H1 (cell line): ENCODE results near the gene NEURL1. TPM values are rescaled to one million over a fixed set of nuclear protein-coding genes. Genes with fewer than 3 reads are reported as not detected.

Experiments
- CTCF ChIA-PET: fragments of 300-600 bp; sonication (Branson Sonifier 250); formaldehyde crosslinking; loops from one replicate; lab custom pipeline; 2021; ENCODE audit not compliant: partially characterized antibody; lab: Charles Lee
- POLR2A ChIA-PET: fragments of 300-600 bp; sonication (Branson Sonifier 250); formaldehyde crosslinking; loops from one replicate; lab custom pipeline; 2021; ENCODE audit warnings: inconsistent platforms; ENCODE audit not compliant: partially characterized antibody; lab: Charles Lee
- DNase-seq, 2 experiments: peaks; one replicate each; pipeline versions ENCODE4 v3.0.0 to v3.0.0-alpha.2; 2010 to 2022; ENCODE audit warnings: low spot score in 2 of 2, low read depth in 1 of 2, mixed read lengths in 1 of 2
- FAIRE-seq: peaks from 2 replicates; lab custom pipeline; 2011; peaks lifted over from hg19 to GRCh38; lab: Jason Lieb, UNC
- H2AFZ ChIP-seq: 2 replicates; pipeline ENCODE4 v1.8.1; 2012; ENCODE audit warnings: low read length, inconsistent platforms
- H2AK5ac ChIP-seq: 2 replicates; pipeline ENCODE4 v1.6.1; 2013; ENCODE audit warnings: low read depth, low read length
- H2BK120ac ChIP-seq: replicated peaks from 2 replicates; pipeline ENCODE3; 2013; ENCODE audit warnings: low read depth, low read length, inconsistent platforms
- H2BK12ac ChIP-seq: 2 replicates; pipeline ENCODE4 v1.6.1; 2013; ENCODE audit warnings: low read depth, low read length
- H2BK15ac ChIP-seq: 2 replicates; pipeline ENCODE4 v1.6.1; 2013; ENCODE audit warnings: low read length
- H2BK20ac ChIP-seq: 2 replicates; pipeline ENCODE4 v1.6.1; 2013; ENCODE audit warnings: low read length
- H2BK5ac ChIP-seq: 2 replicates; pipeline ENCODE4 v1.6.1; 2013; ENCODE audit warnings: low read depth, low read length
- H3K14ac ChIP-seq: 2 replicates; pipeline ENCODE4 v1.6.1; 2013; ENCODE audit warnings: inconsistent platforms; ENCODE audit not compliant: insufficient read length
- H3K18ac ChIP-seq: 2 replicates; pipeline ENCODE4 v1.6.1; 2013; ENCODE audit warnings: low read length; ENCODE audit errors: extremely low read depth
- H3K23ac ChIP-seq: 2 replicates; pipeline ENCODE4 v1.6.1; 2013; ENCODE audit warnings: inconsistent platforms; ENCODE audit not compliant: insufficient read length
- H3K23me2 ChIP-seq: 2 replicates; pipeline ENCODE4 v1.6.1; 2013; ENCODE audit warnings: low read depth, low read length
- H3K27ac ChIP-seq: 2 replicates; pipeline ENCODE4 v1.6.1; 2011; ENCODE audit warnings: low read depth, low read length, inconsistent platforms
- H3K27me3 ChIP-seq, 4 experiments: replicated peaks in 1 of 4; 1 replicate in 1 of 4; 2 replicates in 3 of 4; pipeline versions ENCODE4 v1.6.1 to v1.8.1; 2011 to 2013; ENCODE audit warnings: low read length in 3 of 4, mild to moderate bottlenecking in 3 of 4, inconsistent platforms in 2 of 4, mixed read lengths in 2 of 4, moderate library complexity in 1 of 4; ENCODE audit not compliant: control insufficient read depth in 3 of 4, insufficient read depth in 3 of 4; ENCODE audit errors: extremely low read depth in 1 of 4
- H3K36me3 ChIP-seq, 4 experiments: 2 replicates each; pipeline versions ENCODE4 v1.6.1 to v1.8.1; 2011 to 2013; ENCODE audit warnings: mild to moderate bottlenecking in 4 of 4, low read length in 3 of 4, moderate library complexity in 2 of 4, control low read depth in 1 of 4, inconsistent platforms in 1 of 4; ENCODE audit not compliant: insufficient read depth in 4 of 4, control insufficient read depth in 2 of 4
- H3K4ac ChIP-seq: replicated peaks from 2 replicates; pipeline ENCODE3; 2013; ENCODE audit warnings: low read length, low read depth, mixed read lengths, inconsistent platforms; ENCODE audit not compliant: insufficient read length
- H3K4me1 ChIP-seq, 4 experiments: replicated peaks in 1 of 4; 1 replicate in 1 of 4; 2 replicates in 3 of 4; pipeline versions ENCODE4 v1.6.1 to v1.8.1; 2011 to 2013; ENCODE audit warnings: low read length in 3 of 4, inconsistent platforms in 2 of 4, mixed read lengths in 1 of 4; ENCODE audit not compliant: insufficient read depth in 4 of 4, control insufficient read depth in 3 of 4
- H3K4me2 ChIP-seq, 2 experiments: 2 replicates each; pipeline versions ENCODE4 v1.6.1 to v1.8.1; 2011 to 2013; ENCODE audit warnings: low read depth in 2 of 2, low read length in 2 of 2, control low read depth in 1 of 2, inconsistent platforms in 1 of 2, mild to moderate bottlenecking in 1 of 2; ENCODE audit not compliant: insufficient read depth in 1 of 2
- H3K4me3 ChIP-seq, 4 experiments: fragments of 200-600, 300-600 bp in 1 of 4; sonication (generic), shearing (Covaris generic), sonication (Bioruptor Twin) in 1 of 4; 2 replicates each; pipeline versions ENCODE4 v1.5.1 to v1.8.1; 2011 to 2016; ENCODE audit warnings: low read length in 4 of 4, low read depth in 3 of 4, control low read depth in 2 of 4, inconsistent platforms in 2 of 4, mild to moderate bottlenecking in 2 of 4, mixed read lengths in 1 of 4, moderate library complexity in 1 of 4; ENCODE audit not compliant: insufficient read depth in 2 of 4; ENCODE audit errors: extremely low read depth in 1 of 4
- H3K56ac ChIP-seq: replicated peaks from 2 replicates; pipeline ENCODE3; 2013; ENCODE audit warnings: low read depth, mild to moderate bottlenecking, mixed read lengths, low read length, inconsistent platforms; ENCODE audit not compliant: insufficient read length
- H3K79me1 ChIP-seq: 2 replicates; pipeline ENCODE4 v1.6.1; 2013; ENCODE audit warnings: low read depth, low read length, control low read depth
- H3K79me2 ChIP-seq, 2 experiments: 2 replicates each; pipeline versions ENCODE4 v1.6.1 to v1.8.1; 2012 to 2013; ENCODE audit warnings: low read length in 2 of 2, mild to moderate bottlenecking in 2 of 2, inconsistent platforms in 1 of 2; ENCODE audit not compliant: insufficient read depth in 2 of 2, control insufficient read depth in 1 of 2
- H3K9ac ChIP-seq, 4 experiments: replicated peaks in 1 of 4; 1 replicate in 1 of 4; 2 replicates in 3 of 4; pipeline versions ENCODE4 v1.6.1 to v1.8.1; 2011 to 2013; ENCODE audit warnings: low read depth in 3 of 4, low read length in 3 of 4, control low read depth in 2 of 4, mild to moderate bottlenecking in 2 of 4, moderate library complexity in 2 of 4, inconsistent platforms in 1 of 4; ENCODE audit errors: extremely low read depth in 1 of 4
- H3K9me3 ChIP-seq, 2 experiments: 2 replicates each; pipeline versions ENCODE4 v1.6.1 to v1.8.1; 2012 to 2013; ENCODE audit warnings: mild to moderate bottlenecking in 2 of 2, moderate library complexity in 2 of 2, control low read depth in 1 of 2, inconsistent platforms in 1 of 2, low read depth in 1 of 2, low read length in 1 of 2, mixed read lengths in 1 of 2; ENCODE audit not compliant: insufficient read depth in 2 of 2
- H4K20me1 ChIP-seq, 2 experiments: replicated peaks in 1 of 2; 2 replicates each; pipeline versions ENCODE3 to v1.8.1; 2011 to 2013; ENCODE audit warnings: inconsistent platforms in 2 of 2, low read length in 2 of 2, mild to moderate bottlenecking in 1 of 2; ENCODE audit not compliant: insufficient read depth in 2 of 2, control insufficient read depth in 1 of 2
- H4K5ac ChIP-seq: 2 replicates; pipeline ENCODE4 v1.6.1; 2013; ENCODE audit warnings: low read length, low read depth, mixed read lengths, inconsistent platforms; ENCODE audit not compliant: insufficient read length
- H4K8ac ChIP-seq: 2 replicates; pipeline ENCODE4 v1.8.0; 2013; ENCODE audit warnings: mild to moderate bottlenecking, moderate library complexity, low read length, inconsistent platforms; ENCODE audit not compliant: insufficient read depth; ENCODE audit errors: extremely low read depth
- H4K91ac ChIP-seq: replicated peaks from 2 replicates; pipeline ENCODE3; 2013; ENCODE audit warnings: low read length, mixed read lengths, inconsistent platforms; ENCODE audit not compliant: insufficient read length
- ASH2L ChIP-seq: fragments of 200-600, 300-600 bp; sonication (generic); IDR thresholded peaks from one replicate; pipeline ENCODE4 v1.7.1; 2017; ENCODE audit warnings: low read length
- CTBP2 ChIP-seq: IDR thresholded peaks from 2 replicates; pipeline ENCODE4 v1.7.0; 2011; ENCODE audit warnings: borderline replicate concordance, mild to moderate bottlenecking, moderate library complexity, mixed read lengths, low read length; ENCODE audit not compliant: insufficient read depth, insufficient read length
- FOSL1 ChIP-seq: IDR thresholded peaks from 2 replicates; pipeline ENCODE4 v1.6.1; 2011; ENCODE audit warnings: mild to moderate bottlenecking, low read depth, low read length, moderate library complexity; ENCODE audit not compliant: insufficient read depth
- GABPA ChIP-seq: IDR thresholded peaks from 2 replicates; pipeline ENCODE4 v1.6.1; 2011; ENCODE audit warnings: mild to moderate bottlenecking, low read length, moderate library complexity, borderline replicate concordance; ENCODE audit not compliant: insufficient read depth
- KDM1A ChIP-seq: fragments of 200-600, 300-600 bp; sonication (generic); IDR thresholded peaks from 2 replicates; pipeline ENCODE4 v1.7.1; 2016; ENCODE audit warnings: mild to moderate bottlenecking, low read length, borderline replicate concordance
- KDM4A ChIP-seq: IDR thresholded peaks from one replicate; pipeline ENCODE4 v1.7.1; 2012; ENCODE audit warnings: low read depth, mild to moderate bottlenecking, moderate library complexity, low read length, inconsistent platforms; ENCODE audit not compliant: severe bottlenecking
- POU5F1 ChIP-seq: IDR thresholded peaks from 2 replicates; pipeline ENCODE4 v1.6.1; 2011; ENCODE audit warnings: low read depth, mild to moderate bottlenecking, low read length, moderate library complexity
- RFX5 ChIP-seq: IDR thresholded peaks from 2 replicates; pipeline ENCODE4 v1.6.1; 2011; ENCODE audit warnings: low read depth, low read length, improper control_type of control experiment, borderline replicate concordance
- RXRA ChIP-seq: IDR thresholded peaks from 2 replicates; pipeline ENCODE4 v1.6.1; 2011; ENCODE audit warnings: low read depth, mild to moderate bottlenecking, low read length, moderate library complexity; ENCODE audit not compliant: insufficient read depth
- SP4 ChIP-seq: IDR thresholded peaks from 2 replicates; pipeline ENCODE4 v1.6.1; 2012; ENCODE audit warnings: low read length, inconsistent platforms
- WGBS, 2 experiments: shearing (Covaris generic) in 1 of 2; methylation state at CpG; one replicate each; pipeline versions ENCODE4 v1.1.6 to v1.1.7; 2013 to 2015; ENCODE audit warnings: low lambda C conversion rate in 2 of 2, mixed read lengths in 2 of 2, inconsistent platforms in 1 of 2, low coverage in 1 of 2, missing lambda C conversion rate in 1 of 2; ENCODE audit not compliant: insufficient replicate concordance in 2 of 2, insufficient coverage in 1 of 2, insufficient read length in 1 of 2; ENCODE audit errors: extremely low coverage in 1 of 2, missing lambda C conversion rate in 1 of 2; 5-methylcytosine and 5-hydroxymethylcytosine counted together
- polyA plus RNA-seq, 7 experiments: library from polyadenylated mRNA; depleted of rRNA in 3 of 7; stranded (reverse) in 5 of 7; unstranded in 2 of 7; fragments of >200 nt in 5 of 7; fragments of 200-250 nt in 2 of 7; gene quantifications; 1 replicate in 5 of 7; 2 replicates in 1 of 7; 4 replicates in 1 of 7; pipeline versions ENCODE4 v1.2.1 to v1.2.3, GENCODE V29; 2011 to 2013; ENCODE audit warnings: missing spikeins in 2 of 7, mixed read lengths in 2 of 7
- total RNA-seq: library from RNA; stranded (reverse); fragmentation: NEBNext Ultra II Directional; extraction: Animal tissue kit (Norgen Biotek cat#: 25700); gene quantifications from 2 replicates; pipeline ENCODE4 v1.2.1, GENCODE V29; 2021
- TF ChIP-seq, protein P1 (sequence below): IDR thresholded peaks from 2 replicates; pipeline ENCODE4 v1.6.1; 2012; ENCODE audit warnings: inconsistent platforms

Gene NEURL1
- total and polyA plus RNA-seq, 2 of the 8 experiments (the other 6 are each of a cell fraction or from before 2014, with no cell fraction given): 0.54 to 0.58 TPM

DNA sequence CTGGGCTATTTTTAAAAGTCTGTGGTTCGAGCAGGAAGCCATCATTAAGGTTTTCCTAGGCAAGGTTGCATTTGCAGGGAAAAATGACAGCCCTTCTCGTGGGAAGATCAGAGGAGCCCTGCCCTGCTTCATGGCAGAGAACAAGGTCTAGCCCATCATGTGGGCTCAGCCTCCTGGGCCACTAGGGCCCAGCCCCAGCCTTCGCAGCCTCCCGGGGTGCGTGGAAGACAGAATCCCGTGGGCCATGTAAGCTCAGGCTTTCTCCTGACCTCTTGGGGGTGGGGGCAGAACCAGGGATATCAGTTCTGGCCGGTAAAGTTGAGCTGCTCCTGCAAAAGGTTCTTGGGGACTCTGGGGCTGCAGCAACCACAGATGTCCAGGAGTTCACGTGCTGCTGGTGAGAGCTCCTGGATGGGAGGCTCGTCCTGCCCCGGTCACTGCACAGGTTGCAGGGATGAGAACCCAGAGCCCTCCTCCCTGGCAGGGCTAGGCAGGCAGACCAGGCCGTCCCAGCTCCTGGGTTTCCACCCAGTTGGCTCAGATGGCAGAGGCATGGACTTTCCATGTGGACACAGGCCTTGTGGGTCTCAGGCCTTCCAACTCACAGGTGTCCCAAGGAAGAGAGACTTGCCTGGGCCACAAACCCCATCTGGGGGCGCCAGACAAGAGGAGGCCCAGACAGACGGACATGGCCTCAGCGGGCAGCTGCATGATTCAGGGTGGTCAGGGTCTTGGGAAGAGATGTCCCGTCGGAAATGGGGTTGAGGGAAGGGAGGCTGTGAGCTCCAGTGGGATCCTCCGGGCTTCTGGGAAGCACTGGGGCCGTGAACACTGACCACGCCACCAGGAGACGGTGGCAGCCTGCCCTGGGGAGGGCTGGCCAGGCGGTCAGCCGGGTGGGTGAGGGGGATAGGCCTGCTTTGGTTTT is 126.2 kb downstream of the NEURL1 start:
- no peak overlapping the region for H2AFZ ChIP-seq
- H3K18ac ChIP-seq: no peak overlapping the region
- no peak overlapping the region for H3K4me2 ChIP-seq
- no peak overlapping the region for H2BK120ac ChIP-seq
- no peaks in the 10 kb centered on the region for H3K9me3 ChIP-seq
- H3K27ac ChIP-seq: no peak overlapping the region
- H3K14ac ChIP-seq: no peak overlapping the region
- no peak overlapping the region for H2BK20ac ChIP-seq
- WGBS, 2 experiments: 88% methylated on average over 20 of the region's 22 CpGs; no CpG with 5 or more reads in 1 of the 2 experiments
- POLR2A ChIA-PET: interaction anchor here (1.2 kb wide), 1 partner anchor 16 kb away, joined by 3 read pairs; no protein-coding TSS in a partner anchor
- H4K91ac ChIP-seq: no peak overlapping the region
- H3K56ac ChIP-seq: no peak overlapping the region
- no peak overlapping the region for H3K4me3 ChIP-seq
- H3K79me1 ChIP-seq: no peaks in the 10 kb centered on the region
- H4K20me1 ChIP-seq: no peaks in the 10 kb centered on the region
- peak overlapping the region; percentile 53 for H3K4ac ChIP-seq
- H3K79me2 ChIP-seq: no peaks in the 10 kb centered on the region
- no peak overlapping the region for H2BK12ac ChIP-seq
- H3K23me2 ChIP-seq: peaks cover 2% of the 10 kb centered on the region; the same call in 1 of the 2 replicates
- H3K27me3 ChIP-seq: no peaks in the 10 kb centered on the region
- no peak overlapping the region for H4K5ac ChIP-seq
- H2AK5ac ChIP-seq: no peak overlapping the region
- CTCF ChIA-PET: interaction anchor here (0.6 to 10.9 kb wide), 19 partner anchors 10 to 133 kb away, joined by 3 to 114 read pairs (median 5); no protein-coding TSS in a partner anchor
- no peak overlapping the region for H3K9ac ChIP-seq
- FAIRE-seq (no peak), DNase-seq (no peak)
- H2BK15ac ChIP-seq: no peak overlapping the region
- H3K23ac ChIP-seq: no peak overlapping the region
- H2BK5ac ChIP-seq: no peak overlapping the region; the same call in 1 of the 2 replicates
- H3K36me3 ChIP-seq: peaks cover 0 to 5% (median 0%) of the 10 kb centered on the region in 4 experiments; a peak in 2 of 8 replicates
- no peaks in the 10 kb centered on the region; a peak in 1 of 7 replicates for H3K4me1 ChIP-seq
- no peak overlapping the region for H4K8ac ChIP-seq
- TF ChIP-seq, protein P1, sequence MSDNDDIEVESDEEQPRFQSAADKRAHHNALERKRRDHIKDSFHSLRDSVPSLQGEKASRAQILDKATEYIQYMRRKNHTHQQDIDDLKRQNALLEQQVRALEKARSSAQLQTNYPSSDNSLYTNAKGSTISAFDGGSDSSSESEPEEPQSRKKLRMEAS: no peak
- no peak for TF ChIP-seq POU5F1
- no peak for TF ChIP-seq SP4
- no peak for TF ChIP-seq CTBP2
- TF ChIP-seq ASH2L: no peak
- no peak for TF ChIP-seq FOSL1
- no peak for TF ChIP-seq RFX5
- TF ChIP-seq KDM1A: no peak
- no peak for TF ChIP-seq KDM4A
- no peak for TF ChIP-seq RXRA
- TF ChIP-seq GABPA: no peak
